Raji (cell line): Measurements from ENCODE around the gene CMBL.

Experiments used
- POLR2A ChIP-seq: IDR thresholded peaks from 2 replicates; pipeline ENCODE4 v1.6.1; 2011; ENCODE audit warnings: low read depth, low read length, control low read depth; ENCODE audit not compliant: insufficient read depth

CMBL gene

GRCh38 chr5:10279925-10280720 is 27.6 kb downstream of the CMBL start:
- TF ChIP-seq POLR2A = no peak

- no peak for TF ChIP-seq POLR2A
These were observed 28.4 kb downstream of the CMBL start for GRCh38 chr5:10279328-10279727.

- no peak for TF ChIP-seq POLR2A
These were observed 28.9 kb downstream of the CMBL start for GRCh38 chr5:10278658-10279279.

DNA sequence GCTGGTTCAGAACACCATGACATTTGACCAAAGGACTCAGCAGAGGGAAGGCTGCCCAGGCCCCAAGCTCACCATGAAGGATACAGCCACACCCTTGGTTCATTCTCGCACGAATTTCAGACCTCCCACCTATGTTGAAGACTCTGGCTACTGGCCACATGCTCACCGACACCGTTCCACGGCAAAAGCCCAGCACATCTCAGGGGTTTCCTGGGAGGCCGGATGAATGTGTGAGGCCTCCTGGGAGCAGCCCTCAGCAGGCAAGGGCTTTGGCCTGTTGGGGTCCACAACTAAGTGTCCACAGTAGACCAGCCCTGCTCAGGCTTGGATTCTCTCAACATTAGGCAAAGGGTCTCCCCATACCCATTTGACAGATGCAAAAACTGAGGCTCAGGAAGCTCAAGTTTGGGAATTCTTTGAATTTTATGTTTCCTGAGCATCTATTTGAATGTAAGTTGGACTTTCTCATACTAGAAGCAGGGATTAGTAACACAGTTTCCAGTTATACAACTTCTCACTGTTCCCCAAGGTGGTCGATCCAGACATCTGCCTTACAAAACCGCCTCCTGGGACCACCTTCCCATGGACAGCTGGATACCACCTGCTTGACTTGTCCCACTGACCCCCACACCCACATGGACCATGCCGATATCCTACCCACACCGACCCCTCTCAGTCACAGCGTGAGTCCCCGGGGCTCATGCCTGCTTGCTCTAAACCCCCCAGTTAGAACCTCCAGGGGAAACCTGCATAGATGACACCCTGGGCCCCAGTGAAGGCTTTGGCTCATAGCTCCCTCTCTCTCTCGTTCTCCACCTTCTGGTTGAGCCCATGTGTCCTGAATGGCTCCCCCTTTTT is 29.7 kb downstream of the CMBL start:
- TF ChIP-seq POLR2A = no peak

DNA sequence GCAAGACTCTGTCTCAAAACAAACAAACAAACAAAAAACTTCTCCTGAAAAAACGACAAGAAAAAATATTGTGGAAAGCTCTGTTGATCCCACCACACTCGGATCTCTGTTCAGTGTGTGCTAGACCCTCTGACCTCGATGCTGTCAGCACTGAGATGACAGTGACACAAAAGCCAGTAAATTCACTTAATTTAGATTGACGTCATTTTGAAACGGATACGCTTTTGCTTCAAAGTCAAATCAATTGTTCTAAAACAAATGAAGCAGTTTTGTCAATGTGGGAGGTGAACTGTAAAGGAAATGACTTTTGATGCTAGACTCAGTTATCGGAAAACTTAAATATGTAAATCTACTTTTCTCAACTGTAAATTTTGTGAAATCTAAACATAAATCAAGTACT is 31.0 kb downstream of the CMBL start:
- TF ChIP-seq POLR2A = no peak

- TF ChIP-seq POLR2A = no peak
These were observed 31.7 kb downstream of the CMBL start for GRCh38 chr5:10275991-10276390.

DNA sequence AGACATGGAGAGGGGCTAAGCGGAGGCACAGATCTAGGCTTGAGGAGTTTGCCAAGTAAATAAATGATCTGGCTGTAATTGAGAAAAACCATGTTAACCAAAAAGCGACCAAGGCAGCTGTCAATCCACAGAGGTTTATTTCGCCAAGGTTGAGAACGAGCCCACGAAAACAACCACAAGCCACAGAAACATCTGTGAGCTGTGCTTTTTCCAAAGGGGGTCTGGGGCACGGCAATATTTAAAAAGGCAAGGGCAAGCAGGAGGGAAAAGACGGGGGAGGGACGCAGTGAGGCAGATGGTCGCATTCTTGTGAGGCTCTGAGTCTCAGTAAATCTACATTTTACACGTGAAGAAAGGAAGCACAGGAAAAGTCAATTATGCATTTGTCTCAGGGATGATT is 32.2 kb downstream of the CMBL start:
- no peak for TF ChIP-seq POLR2A

- TF ChIP-seq POLR2A = no peak
These were observed 35.4 kb downstream of the CMBL start for GRCh38 chr5:10272053-10272874.

GRCh38 chr5:10268100-10268499 is 39.6 kb downstream of the CMBL start:
- no peak for TF ChIP-seq POLR2A

DNA sequence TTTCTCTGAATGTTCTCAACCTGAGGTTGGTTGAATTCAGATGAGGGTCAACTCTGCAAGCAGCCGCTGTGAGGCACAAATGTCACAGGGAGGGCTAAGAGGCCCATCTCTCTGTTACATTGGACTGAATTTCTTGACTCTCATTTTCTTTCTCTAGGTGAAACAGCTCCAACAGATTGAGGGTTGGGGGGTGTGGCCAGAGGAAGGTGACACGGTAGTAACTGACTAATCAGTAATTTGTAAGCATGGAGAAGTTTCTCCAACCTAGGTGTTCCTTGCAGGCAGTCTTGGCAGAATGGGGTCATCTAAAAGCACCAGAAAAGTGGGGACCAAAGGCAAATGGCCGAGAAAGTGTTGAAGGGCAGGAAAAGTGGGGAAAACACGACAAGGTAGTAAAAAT is 40.9 kb downstream of the CMBL start:
- TF ChIP-seq POLR2A = no peak

DNA sequence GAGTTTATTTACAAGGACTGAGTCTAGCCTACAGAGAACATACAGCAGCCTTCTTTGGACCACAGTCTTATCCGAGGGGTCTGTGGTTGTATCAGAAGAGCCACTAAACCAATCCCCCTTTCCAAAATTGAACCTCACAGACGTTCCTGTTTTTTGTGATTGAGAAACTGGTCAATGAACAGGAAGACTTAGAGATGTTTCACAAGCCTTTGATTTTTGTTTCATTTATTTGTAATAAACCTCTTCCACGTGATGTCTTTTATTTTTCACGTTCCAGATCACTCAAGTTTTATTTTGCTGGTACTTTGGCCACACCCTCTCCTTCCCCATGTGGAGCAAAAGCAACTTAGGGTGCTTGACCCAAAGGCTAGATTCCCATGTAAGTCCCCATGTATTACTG is 41.6 kb downstream of the CMBL start:
- TF ChIP-seq POLR2A = no peak

DNA sequence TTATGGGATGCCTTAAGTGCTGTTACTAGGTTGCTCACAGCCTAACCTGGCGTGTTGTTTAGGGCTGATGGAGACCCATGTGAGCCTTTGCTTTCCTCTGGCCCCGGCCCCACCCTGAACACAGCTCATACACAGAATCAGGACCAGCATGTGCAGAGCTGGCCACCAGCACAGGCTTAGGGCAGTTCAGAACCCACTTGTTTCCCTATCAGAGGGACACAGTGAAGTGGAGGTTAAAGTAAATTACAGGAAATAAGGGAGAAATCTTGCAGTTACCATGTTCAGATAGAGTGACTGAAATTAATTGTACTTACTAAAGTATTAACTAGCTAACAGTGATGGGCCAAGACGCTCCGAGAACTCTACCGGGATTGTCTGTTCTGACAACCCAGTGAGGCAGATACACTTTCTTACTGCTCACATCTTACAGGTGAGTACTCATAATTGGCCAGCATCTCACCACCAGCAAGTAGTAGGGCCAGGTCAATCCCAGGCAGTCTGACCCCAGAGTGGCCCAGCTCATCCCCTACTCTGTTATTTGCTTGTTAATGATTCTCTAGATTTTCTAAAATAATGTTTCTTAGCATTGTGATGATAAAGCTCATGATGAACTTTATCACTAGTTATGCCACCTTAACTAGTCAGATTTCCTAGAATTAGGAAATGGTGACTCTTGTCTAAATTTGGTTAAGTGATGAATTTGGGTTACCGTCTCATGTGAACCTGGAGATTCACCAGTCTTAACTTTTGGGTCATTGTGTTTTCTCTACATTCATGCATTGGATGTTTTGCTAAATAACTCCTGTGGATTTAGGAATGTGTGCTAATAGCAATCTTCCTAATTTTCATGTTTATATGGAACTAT is 42.2 kb downstream of the CMBL start:
- no peak for TF ChIP-seq POLR2A

- TF ChIP-seq POLR2A = no peak
These were observed 43.1 kb downstream of the CMBL start for GRCh38 chr5:10264604-10265003.

- no peak for TF ChIP-seq POLR2A
These were observed 44.7 kb downstream of the CMBL start for GRCh38 chr5:10262995-10263394.
